PC-3 (cell line): Measurements from ENCODE around the gene CERT1. TPM values are rescaled to one million over a fixed set of nuclear protein-coding genes. Genes with fewer than 3 reads are reported as not detected.

Experiments
- ATAC-seq: fragments of 200-7000 bp; cut with Tn5 transposase; 2 replicates; pipeline ENCODE4 v1.9.1; 2020; ENCODE audit warnings: mild to moderate bottlenecking, moderate library complexity
- BruUV-seq: library from RNA; stranded (reverse); fragments of 400-500 nt; replicated peaks from 2 replicates; lab custom pipeline; 2021; lab: Mats Ljungman, UMichigan
- CTCF ChIA-PET: fragments of 300-600 bp; sonication (Branson Sonifier 250); formaldehyde crosslinking; loops from one replicate; lab custom pipeline; 2022; ENCODE audit warnings: antibody characterized with exemption; lab: Charles Lee
- POLR2A ChIA-PET: fragments of 300-600 bp; sonication (Branson Sonifier 250); formaldehyde crosslinking; loops from one replicate; lab custom pipeline; 2022; ENCODE audit warnings: antibody characterized with exemption; ENCODE audit not compliant: unreplicated experiment; lab: Charles Lee
- DNase-seq: peaks from one replicate; pipeline ENCODE4 v3.0.0-alpha.2; 2015
- H2AFZ ChIP-seq: fragments of 300-600 bp; sonication (generic); 2 replicates; pipeline ENCODE4 v1.6.0; 2016; ENCODE audit warnings: antibody characterized with exemption, low read length
- H3F3A ChIP-seq: fragments of 300-600 bp; sonication (generic); one replicate; pipeline ENCODE4 v1.6.0; 2017; ENCODE audit warnings: antibody characterized with exemption, low read length, control low read depth, mild to moderate bottlenecking; ENCODE audit not compliant: unreplicated experiment
- H3K27ac ChIP-seq: fragments of 300-600 bp; sonication (generic); 2 replicates; pipeline ENCODE4 v1.5.1; 2016; ENCODE audit warnings: mild to moderate bottlenecking, low read length
- H3K27me3 ChIP-seq: fragments of 300-600 bp; sonication (generic); 2 replicates; pipeline ENCODE4 v1.6.1; 2016; ENCODE audit warnings: low read length, mixed read lengths
- H3K36me3 ChIP-seq: fragments of 300-600 bp; sonication (generic); 2 replicates; pipeline ENCODE4 v1.6.1; 2016; ENCODE audit warnings: low read depth, mixed run types, low read length, mixed read lengths
- H3K4me1 ChIP-seq: fragments of 300-600 bp; sonication (generic); 2 replicates; pipeline ENCODE4 v1.5.1; 2016; ENCODE audit warnings: low read length; ENCODE audit not compliant: insufficient read depth
- H3K4me2 ChIP-seq: fragments of 300-600 bp; sonication (generic); 2 replicates; pipeline ENCODE4 v1.6.0; 2016; ENCODE audit warnings: low read length
- H3K4me3 ChIP-seq: fragments of 300-600 bp; sonication (generic); 2 replicates; pipeline ENCODE4 v1.5.1; 2016; ENCODE audit warnings: mild to moderate bottlenecking, low read length, mixed read lengths
- H3K79me2 ChIP-seq: fragments of 300-600 bp; sonication (generic); 2 replicates; pipeline ENCODE4 v1.6.1; 2017; ENCODE audit warnings: low read length, mixed read lengths
- H3K9ac ChIP-seq: fragments of 300-600 bp; sonication (generic); 2 replicates; pipeline ENCODE4 v1.6.0; 2016; ENCODE audit warnings: mild to moderate bottlenecking, low read length
- H3K9me2 ChIP-seq: fragments of 300-600 bp; sonication (generic); replicated peaks from 2 replicates; pipeline ENCODE4 v1.6.1; 2016; ENCODE audit warnings: mixed run types, low read length, mixed read lengths
- H3K9me3 ChIP-seq: fragments of 300-600 bp; sonication (generic); 2 replicates; pipeline ENCODE4 v1.6.1; 2016; ENCODE audit warnings: low read length, mixed read lengths
- H4K20me1 ChIP-seq: fragments of 300-600 bp; sonication (generic); 2 replicates; pipeline ENCODE4 v1.6.1; 2016; ENCODE audit warnings: low read length, mixed read lengths
- CTCF ChIP-seq: fragments of 300-600 bp; sonication (generic); conservative IDR thresholded peaks from 2 replicates; pipeline ENCODE4 v1.5.1; 2017; ENCODE audit warnings: antibody characterized with exemption, low read depth, mild to moderate bottlenecking, low read length
- EZH2 ChIP-seq: fragments of 300-600 bp; sonication (generic); IDR thresholded peaks from one replicate; pipeline ENCODE4 v1.6.1; 2017; ENCODE audit warnings: antibody characterized with exemption, mild to moderate bottlenecking, low read length; ENCODE audit not compliant: unreplicated experiment
- EZH2phosphoT487 ChIP-seq: fragments of 300-600 bp; sonication (generic); IDR thresholded peaks from 2 replicates; pipeline ENCODE4 v1.6.1; 2018; ENCODE audit warnings: mild to moderate bottlenecking, antibody characterized with exemption, low read length, borderline replicate concordance
- intact Hi-C: fragments of 100-400 bp; cut with micrococcal nuclease; formaldehyde crosslinking; loops from 2 replicates; pipeline ENCODE4 v1.9.0; 2023
- total RNA-seq: library from RNA; depleted of rRNA; stranded (reverse); fragments of >200 nt; gene quantifications from 2 replicates; pipeline ENCODE4 v1.2.3, GENCODE V29; 2014

The CERT1 gene
- total RNA-seq, 1 experiment from 2014 or later = 5.6 TPM

GRCh38 chr5:75381456-75381855, 130.0 kb downstream of the CERT1 start:
- intact Hi-C loops = no loop called here
- Histone ChIP-seq H3K36me3 (peaks cover 5% of the 10 kb centered on the region), H3K4me2 (no peak overlapping the region), H2AFZ (no peak overlapping the region), H3K27me3 (no peaks in the 10 kb centered on the region), H3K9me3 (no peaks in the 10 kb centered on the region), H3K79me2 (no peaks in the 10 kb centered on the region), H3K4me1 (no peaks in the 10 kb centered on the region; the same call in 1 of the 2 replicates), H3K27ac (no peak overlapping the region), H3F3A (no peaks in the 10 kb centered on the region), H3K9ac (no peak overlapping the region), H3K9me2 (no peaks in the 10 kb centered on the region), H4K20me1 (no peaks in the 10 kb centered on the region), H3K4me3 (no peak overlapping the region)
- no peak for ATAC-seq
- POLR2A ChIA-PET = no interaction called here
- BruUV-seq = no TSS peak
- TF ChIP-seq CTCF = no peak
- TF ChIP-seq EZH2phosphoT487 = no peak
- no peak for TF ChIP-seq EZH2
- CTCF ChIA-PET = no interaction called here
- DNase-seq = no peak

DNA sequence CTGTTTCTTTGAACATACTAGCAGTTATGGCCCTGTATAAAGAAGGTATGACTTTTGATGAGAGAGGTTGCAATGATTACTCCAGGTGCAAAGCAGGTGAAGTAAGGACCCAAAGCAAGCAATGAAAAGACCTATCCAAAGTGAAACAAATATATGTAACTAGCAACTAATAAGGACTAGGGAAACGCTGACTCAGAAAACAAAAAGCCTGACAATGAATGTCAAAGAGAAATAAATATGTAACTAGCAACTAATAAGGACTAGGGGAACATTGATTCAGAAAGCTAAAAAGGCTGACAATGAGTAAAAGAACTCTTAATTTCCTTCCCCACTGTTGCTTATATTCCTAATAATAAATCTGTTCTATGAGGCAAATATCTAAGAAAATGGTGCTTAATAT, 131.3 kb downstream of the CERT1 start:
- BruUV-seq = no TSS peak
- POLR2A ChIA-PET = no interaction called here

More for the DNA sequence above, 131.3 kb downstream of the CERT1 start:
- no peaks in the 10 kb centered on the region for H3K27me3 ChIP-seq
- intact Hi-C loops = no loop called here
- TF ChIP-seq CTCF (no peak), EZH2phosphoT487 (no peak), EZH2 (no peak)
- CTCF ChIA-PET = no interaction called here
- no peaks in the 10 kb centered on the region for H4K20me1 ChIP-seq
- H3F3A ChIP-seq = no peaks in the 10 kb centered on the region
- ATAC-seq = no peak
- no peaks in the 10 kb centered on the region for H3K9me2 ChIP-seq
- no peaks in the 10 kb centered on the region; the same call in 1 of the 2 replicates for H3K4me1 ChIP-seq
- no peaks in the 10 kb centered on the region for H3K79me2 ChIP-seq
- H3K36me3 ChIP-seq = peaks cover 5% of the 10 kb centered on the region
- H3K27ac ChIP-seq = no peak overlapping the region
- DNase-seq = no peak
- no peaks in the 10 kb centered on the region for H3K9me3 ChIP-seq
- no peak overlapping the region for H3K4me3 ChIP-seq
- H3K4me2 ChIP-seq = no peak overlapping the region
- H3K9ac ChIP-seq = no peak overlapping the region
- no peak overlapping the region for H2AFZ ChIP-seq
